C4-2B (cell line): Measurements from ENCODE around the gene C14orf119.

Source experiments
- H3K27ac ChIP-seq: fragments of 450-650 bp; 2 replicates; pipeline ENCODE4 v1.5.1; 2017
- ZFX ChIP-seq: fragments of 450-650 bp; IDR thresholded peaks from 2 replicates; pipeline ENCODE4 v1.6.1; 2017
- TF ChIP-seq, protein P1 (sequence below): fragments of 450-650 bp; conservative IDR thresholded peaks from 2 replicates; pipeline ENCODE4 v1.5.1; 2017; ENCODE audit warnings: mild to moderate bottlenecking

C14orf119 gene

DNA sequence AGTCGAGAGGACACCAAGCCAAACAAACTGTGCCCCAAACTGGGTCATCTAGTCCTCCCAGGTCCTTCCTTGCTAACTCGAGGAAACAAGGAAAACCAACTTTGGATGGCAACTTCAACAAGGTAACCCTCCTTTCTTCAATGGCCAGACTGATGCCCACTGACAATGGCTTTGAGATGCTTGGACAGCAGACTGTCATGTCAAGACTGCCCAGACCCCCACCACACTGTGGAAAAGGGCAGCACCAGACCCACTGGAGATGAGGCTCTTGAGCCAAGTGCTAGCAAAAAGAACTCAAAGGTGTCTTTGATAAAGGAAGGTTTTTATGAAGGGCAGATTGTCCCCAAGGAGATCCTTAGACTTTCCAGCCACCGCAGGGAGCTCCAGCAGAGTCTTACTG lies 28.9 kb upstream of the C14orf119 start:
- TF ChIP-seq, protein P1, sequence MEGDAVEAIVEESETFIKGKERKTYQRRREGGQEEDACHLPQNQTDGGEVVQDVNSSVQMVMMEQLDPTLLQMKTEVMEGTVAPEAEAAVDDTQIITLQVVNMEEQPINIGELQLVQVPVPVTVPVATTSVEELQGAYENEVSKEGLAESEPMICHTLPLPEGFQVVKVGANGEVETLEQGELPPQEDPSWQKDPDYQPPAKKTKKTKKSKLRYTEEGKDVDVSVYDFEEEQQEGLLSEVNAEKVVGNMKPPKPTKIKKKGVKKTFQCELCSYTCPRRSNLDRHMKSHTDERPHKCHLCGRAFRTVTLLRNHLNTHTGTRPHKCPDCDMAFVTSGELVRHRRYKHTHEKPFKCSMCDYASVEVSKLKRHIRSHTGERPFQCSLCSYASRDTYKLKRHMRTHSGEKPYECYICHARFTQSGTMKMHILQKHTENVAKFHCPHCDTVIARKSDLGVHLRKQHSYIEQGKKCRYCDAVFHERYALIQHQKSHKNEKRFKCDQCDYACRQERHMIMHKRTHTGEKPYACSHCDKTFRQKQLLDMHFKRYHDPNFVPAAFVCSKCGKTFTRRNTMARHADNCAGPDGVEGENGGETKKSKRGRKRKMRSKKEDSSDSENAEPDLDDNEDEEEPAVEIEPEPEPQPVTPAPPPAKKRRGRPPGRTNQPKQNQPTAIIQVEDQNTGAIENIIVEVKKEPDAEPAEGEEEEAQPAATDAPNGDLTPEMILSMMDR: no peak
- no peak for TF ChIP-seq ZFX
- H3K27ac ChIP-seq: no peak overlapping the region

DNA sequence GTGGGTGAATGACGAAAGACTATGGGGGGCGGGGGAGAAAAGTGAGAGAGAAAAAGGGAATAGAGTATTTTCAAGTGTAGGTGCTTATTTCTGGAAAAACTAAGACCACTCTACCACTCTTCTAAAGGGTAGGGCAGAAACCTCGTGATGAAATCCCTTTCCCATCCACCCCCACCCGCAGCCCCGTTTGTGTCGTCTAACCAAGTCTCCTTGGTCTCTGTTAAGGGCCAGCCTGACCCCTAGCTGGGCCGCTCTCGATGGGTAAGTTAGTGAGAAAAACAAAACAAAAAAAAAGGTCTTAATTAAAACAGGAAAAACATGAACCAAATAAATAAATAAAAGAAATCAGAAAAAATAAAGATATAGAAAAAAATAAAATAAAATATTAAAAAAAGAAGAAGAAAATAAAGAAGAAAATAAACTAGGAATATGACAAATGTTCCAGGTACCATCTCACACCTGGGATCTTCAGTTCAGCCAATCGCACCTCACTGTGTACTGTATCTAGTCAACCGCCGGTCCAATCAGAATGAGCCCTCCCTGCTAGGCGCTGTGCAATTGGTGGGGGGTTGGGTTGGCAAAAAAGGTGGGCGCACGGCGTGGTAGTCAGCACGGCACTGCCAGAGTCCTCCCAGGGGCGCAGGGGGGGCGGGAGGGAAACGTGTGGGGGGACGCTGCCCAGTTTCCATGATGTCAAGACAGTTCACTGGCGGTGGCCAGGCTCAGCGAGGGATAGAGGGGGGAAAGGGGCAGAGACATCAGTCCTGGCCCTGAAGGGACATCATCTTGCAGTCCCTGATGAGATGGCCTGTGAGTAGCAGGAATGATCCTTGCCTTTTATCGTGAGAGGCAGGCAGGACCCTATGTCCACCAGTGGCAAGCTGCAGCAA lies 28.2 kb upstream of the C14orf119 start:
- H3K27ac ChIP-seq: no peak overlapping the region
- TF ChIP-seq ZFX: no peak

DNA sequence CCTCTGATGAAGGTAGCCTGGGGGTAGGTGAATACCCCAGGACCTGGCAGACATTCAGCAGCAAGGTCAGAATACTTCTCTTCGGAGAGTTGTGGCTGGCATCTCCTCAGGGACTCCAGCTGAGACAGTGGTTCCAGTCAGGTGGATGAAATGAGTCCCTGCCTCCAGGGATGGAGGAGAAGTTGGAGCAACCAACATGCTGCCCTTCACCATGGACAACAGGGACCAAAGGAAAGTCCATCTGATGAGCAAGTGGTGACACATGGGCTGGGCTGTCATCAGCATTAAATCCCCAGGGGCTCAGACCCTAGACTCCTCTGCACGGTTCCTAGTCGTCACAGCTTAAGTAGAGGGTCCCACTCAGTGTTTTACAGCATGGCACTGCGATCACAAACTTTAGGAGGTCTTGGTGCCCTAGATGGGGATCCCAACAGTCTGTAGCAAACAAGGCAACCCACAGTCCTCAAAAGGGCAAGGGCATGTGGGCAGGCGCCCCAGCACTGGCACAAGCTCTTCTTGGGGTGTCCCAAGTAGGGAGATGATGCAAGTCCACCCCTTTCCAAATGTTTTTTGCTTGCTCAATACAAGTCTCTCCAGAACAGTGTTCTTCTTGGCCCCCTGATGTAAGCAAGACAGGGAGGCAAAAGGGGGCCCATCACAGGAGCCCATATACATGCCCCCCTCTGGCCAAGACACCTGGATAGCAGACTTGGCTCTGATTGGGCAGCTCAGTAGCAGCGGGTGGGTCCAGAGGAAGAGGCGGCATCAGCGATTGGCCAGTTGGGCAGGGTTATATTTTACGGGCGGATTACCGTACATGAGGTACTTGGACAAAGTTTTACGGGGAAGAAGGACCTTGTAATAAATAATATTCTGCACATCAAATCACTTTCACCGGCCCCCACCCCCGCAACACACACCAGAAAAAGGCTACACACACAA lies 27.2 kb upstream of the C14orf119 start:
- TF ChIP-seq, protein P1: no peak
- TF ChIP-seq ZFX: no peak
- H3K27ac ChIP-seq: peak overlapping the region; percentile 15

DNA sequence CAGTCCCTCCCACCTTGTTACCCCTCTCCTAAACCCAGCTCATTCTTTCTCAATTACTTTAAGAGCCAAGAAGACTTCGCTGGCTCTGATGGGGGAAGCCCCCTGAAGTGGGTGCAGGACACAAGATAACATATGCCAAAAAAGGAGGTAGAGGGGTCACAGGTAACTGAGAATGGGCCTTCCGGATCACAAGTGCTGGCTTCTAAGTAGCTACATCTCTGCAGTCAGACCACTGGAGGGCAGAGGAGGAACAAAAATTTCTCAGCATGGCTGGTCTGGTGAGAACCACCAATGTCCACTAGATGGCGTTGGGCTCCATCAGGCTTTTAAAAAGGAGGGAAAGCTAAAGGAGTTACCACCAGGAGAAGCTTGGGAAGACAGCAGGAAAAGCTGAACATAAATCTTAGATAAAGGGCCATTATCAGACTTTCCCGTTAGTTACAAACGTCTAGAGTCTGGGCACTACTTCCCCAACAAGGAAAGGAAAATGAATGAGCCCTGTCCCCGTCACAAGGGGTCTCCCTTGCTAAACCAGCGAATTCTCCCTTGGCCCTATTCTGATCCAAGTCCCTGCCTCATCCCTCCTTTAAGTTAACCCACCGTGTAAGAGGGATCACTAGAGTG lies 26.4 kb upstream of the C14orf119 start:
- H3K27ac ChIP-seq: peak overlapping the region; percentile 15
- TF ChIP-seq, protein P1: peak; percentile 98
- no peak for TF ChIP-seq ZFX

DNA sequence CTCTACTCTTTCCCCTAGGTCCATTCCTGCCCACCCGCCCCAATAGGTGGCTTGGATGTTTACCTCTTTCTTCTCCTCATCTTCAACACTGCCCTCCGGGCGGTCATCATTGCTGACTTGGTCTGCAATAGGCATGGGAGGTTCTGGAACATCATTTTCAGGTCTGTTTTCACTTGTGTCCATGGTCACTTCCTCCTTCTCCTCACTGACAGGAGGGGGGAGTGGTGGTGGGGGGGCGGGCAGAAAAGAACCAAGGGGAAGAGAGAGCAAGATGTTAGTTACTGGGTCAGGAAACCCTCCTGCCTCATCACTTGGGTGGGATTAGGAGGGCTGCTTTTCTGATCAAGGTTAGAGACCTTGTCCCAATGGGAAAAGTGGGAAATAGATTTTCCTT lies 25.9 kb upstream of the C14orf119 start:
- H3K27ac ChIP-seq: peak overlapping the region; percentile 15; the same call in 1 of the 2 replicates

DNA sequence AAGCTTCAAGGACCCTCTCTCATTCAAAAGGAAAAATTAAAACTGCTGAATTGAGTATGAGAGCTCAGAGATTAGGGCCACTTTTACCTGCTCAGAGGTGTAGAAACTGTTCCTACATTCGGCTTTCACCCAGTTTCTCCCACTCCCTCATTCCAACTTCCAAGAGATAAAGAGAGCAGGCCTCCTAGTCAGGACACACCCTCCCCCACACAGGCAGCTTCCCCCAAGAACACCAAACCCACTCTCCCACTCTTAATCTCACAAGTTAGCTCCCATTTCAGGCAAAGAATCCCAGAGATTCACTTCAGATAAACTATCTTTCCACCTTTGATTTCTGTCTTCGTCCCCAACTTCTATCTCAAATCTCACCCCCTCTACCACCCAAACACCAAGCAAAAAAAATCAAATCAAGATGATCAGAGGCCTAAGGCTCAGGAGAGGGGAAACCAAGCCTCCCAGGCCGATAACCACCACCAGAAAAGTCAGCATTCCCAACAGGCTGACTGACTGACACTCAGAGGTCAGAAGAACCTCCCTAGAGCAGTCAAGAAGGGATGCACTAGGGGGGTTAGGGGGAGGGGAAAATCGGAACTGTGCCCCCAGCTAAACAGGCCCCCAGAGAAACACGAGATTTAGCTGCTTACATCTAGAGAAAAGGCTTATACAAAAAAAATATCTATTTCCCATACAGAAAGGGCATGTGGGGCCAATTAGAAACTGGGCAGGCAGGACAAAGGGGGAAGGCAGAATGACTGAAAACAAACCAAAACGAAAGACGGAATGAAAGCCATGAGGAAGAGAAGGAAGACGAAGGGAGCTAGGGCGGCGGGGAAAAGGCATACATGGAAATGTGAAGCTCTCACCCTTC lies 24.8 kb upstream of the C14orf119 start:
- TF ChIP-seq, protein P1: no peak
- H3K27ac ChIP-seq: peak overlapping the region; percentile 87

More for the DNA sequence above, 25.9 kb upstream of the C14orf119 start:
- no peak for TF ChIP-seq ZFX
- TF ChIP-seq, protein P1: no peak
